Pancreas (tissue), 10 donors: ENCODE data around the gene ICA1L. TPM values are rescaled to one million over a fixed set of nuclear protein-coding genes. Genes with fewer than 3 reads are reported as not detected.

Source experiments
- ATAC-seq, 4 donors: fragments of 200-7000 bp; cut with Tn5 transposase; one replicate each; pipeline versions ENCODE4 v1.8.0 to v1.9.1; 2020; ENCODE audit warnings: mild to moderate bottlenecking in 4 of 4, moderate library complexity in 4 of 4
- DNase-seq, 6 donors: peaks; one replicate each; pipeline ENCODE4 v3.0.0-alpha.2; 2020
- FAIRE-seq: peaks from 2 replicates; lab custom pipeline; 2012; peaks lifted over from hg19 to GRCh38; lab: Jason Lieb, UNC
- H3K27ac ChIP-seq, 4 donors: fragments of 200-600 bp; sonication (generic); 1 replicate in 3 of 4; 2 replicates in 1 of 4; pipeline versions ENCODE4 v1.5.0 to v1.8.0; 2020
- H3K27me3 ChIP-seq, 4 donors: fragments of 200-600 bp; one replicate each; pipeline ENCODE4 v1.8.0; 2021
- H3K36me3 ChIP-seq, 3 donors: fragments of 200-600 bp; sonication (generic) in 1 of 3; one replicate each; pipeline versions ENCODE4 v1.5.0 to v1.8.0; 2020 to 2021
- H3K4me1 ChIP-seq, 3 donors: fragments of 200-600 bp; one replicate each; pipeline ENCODE4 v1.8.0; 2021
- H3K4me3 ChIP-seq, 4 donors: fragments of 200-600 bp; sonication (generic) in 2 of 4; one replicate each; pipeline versions ENCODE4 v1.5.0 to v1.8.0; 2020 to 2021
- H3K9me3 ChIP-seq, 4 donors: fragments of 200-600 bp; one replicate each; pipeline ENCODE4 v1.8.0; 2021
- WGBS, 2 donors: extraction: QIAGEN DNeasy Blood & Tissue Kit; methylation state at CpG; one replicate each; pipeline ENCODE4 v1.1.7; 2013; 5-methylcytosine and 5-hydroxymethylcytosine counted together
- intact Hi-C, 3 donors: fragments of 100-400 bp; cut with DNase I; formaldehyde crosslinking; loops; one replicate each; pipeline versions ENCODE4 v1.11.1 to v1.14.2; 2022
- polyA plus RNA-seq, 2 donors: library from polyadenylated mRNA; stranded (reverse); fragments of 200-250 nt; gene quantifications; one replicate each; pipeline ENCODE4 v1.2.3, GENCODE V29; 2013
- total RNA-seq, 6 donors: library from RNA; stranded (reverse); fragmentation: NEBNext Ultra II Directional in 4 of 6; extraction: Animal tissue kit (Norgen Biotek cat#: 25700) in 4 of 6; gene quantifications; one replicate each; pipeline versions ENCODE4 v1.2.1 to v1.2.4, GENCODE V29; 2021 to 2023
- TF ChIP-seq, protein P1 (sequence below), 4 donors: fragments of 200-600 bp; sonication (generic) in 3 of 4; IDR thresholded peaks; one replicate each; pipeline versions ENCODE4 v1.5.0 to v1.8.0; 2021; ENCODE audit warnings: antibody characterized with exemption in 4 of 4
- donor health status: healthy with polysubstance abuse.
- donor health status: DM: no; HTN: no; CAD: no; lungs with moderate emphysema.
- donor health status: DM: no; HTN: no; CAD: no.
- donor health status: control.
- donor health status: control.
- donor health status: Bipolar disorder and iron deficiency.
- donor health status: DM: yes; HTN: yes; CAD: no.
- donor health status: DM: no; HTN: no; CAD: no.
- donor health status: DM: no; HTN: no; CAD: no.
- donor health status: DM: yes; HTN: yes; CAD: no.

The ICA1L gene
- total and polyA plus RNA-seq, 8 donors: 2.7 to 8.1 (median 3.6) TPM

DNA sequence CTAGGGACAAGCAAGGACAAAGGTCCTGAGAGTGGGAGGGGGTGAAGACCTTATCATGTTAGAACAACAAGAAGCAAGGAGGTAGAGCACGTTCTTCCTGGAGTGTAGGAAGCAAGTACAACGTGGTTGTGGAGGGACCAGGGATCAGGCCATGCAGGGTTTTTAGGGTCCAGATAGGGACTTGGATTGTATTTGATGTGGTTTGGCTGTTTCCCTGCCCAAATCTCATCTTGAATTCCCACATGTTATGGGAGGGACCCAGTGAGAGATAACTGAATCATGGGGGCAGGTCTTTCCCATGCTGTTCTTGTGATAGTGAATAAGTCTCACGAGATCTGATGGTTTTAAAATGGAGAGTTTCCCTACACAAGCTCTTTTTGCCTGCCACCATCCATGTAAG is 53.2 kb downstream of the ICA1L start:
- FAIRE-seq: no peak
- intact Hi-C loops: no loop called here

GRCh38 chr2:202817771-202818170 is 53.8 kb downstream of the ICA1L start:
- TF ChIP-seq, protein P1, sequence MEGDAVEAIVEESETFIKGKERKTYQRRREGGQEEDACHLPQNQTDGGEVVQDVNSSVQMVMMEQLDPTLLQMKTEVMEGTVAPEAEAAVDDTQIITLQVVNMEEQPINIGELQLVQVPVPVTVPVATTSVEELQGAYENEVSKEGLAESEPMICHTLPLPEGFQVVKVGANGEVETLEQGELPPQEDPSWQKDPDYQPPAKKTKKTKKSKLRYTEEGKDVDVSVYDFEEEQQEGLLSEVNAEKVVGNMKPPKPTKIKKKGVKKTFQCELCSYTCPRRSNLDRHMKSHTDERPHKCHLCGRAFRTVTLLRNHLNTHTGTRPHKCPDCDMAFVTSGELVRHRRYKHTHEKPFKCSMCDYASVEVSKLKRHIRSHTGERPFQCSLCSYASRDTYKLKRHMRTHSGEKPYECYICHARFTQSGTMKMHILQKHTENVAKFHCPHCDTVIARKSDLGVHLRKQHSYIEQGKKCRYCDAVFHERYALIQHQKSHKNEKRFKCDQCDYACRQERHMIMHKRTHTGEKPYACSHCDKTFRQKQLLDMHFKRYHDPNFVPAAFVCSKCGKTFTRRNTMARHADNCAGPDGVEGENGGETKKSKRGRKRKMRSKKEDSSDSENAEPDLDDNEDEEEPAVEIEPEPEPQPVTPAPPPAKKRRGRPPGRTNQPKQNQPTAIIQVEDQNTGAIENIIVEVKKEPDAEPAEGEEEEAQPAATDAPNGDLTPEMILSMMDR (IDR thresholded peaks at IDR 0.05): no peak
- H3K9me3 ChIP-seq: no peaks in the 10 kb centered on the region
- intact Hi-C loops: no loop called here
- no peak overlapping the region for H3K4me3 ChIP-seq
- no peaks in the 10 kb centered on the region for H3K36me3 ChIP-seq
- WGBS, 2 donors: 83 to 90% methylated on average over 1 of the region's 1 CpG
- ATAC-seq (no peak), FAIRE-seq (peak; percentile 34), DNase-seq (no peak)
- no peak overlapping the region for H3K27ac ChIP-seq
- H3K4me1 ChIP-seq: no peaks in the 10 kb centered on the region
- no peaks in the 10 kb centered on the region for H3K27me3 ChIP-seq

More for the DNA sequence above, 53.2 kb downstream of the ICA1L start:
- WGBS, 2 donors: 71 to 83% methylated on average over 3 of the region's 3 CpGs
- H3K4me1 ChIP-seq: no peaks in the 10 kb centered on the region
- H3K4me3 ChIP-seq: no peak overlapping the region
- no peak for DNase-seq
- no peaks in the 10 kb centered on the region for H3K36me3 ChIP-seq
- H3K9me3 ChIP-seq: no peaks in the 10 kb centered on the region
- no peak for ATAC-seq
- H3K27me3 ChIP-seq: no peaks in the 10 kb centered on the region
- no peak overlapping the region for H3K27ac ChIP-seq
- TF ChIP-seq, protein P1 (IDR thresholded peaks at IDR 0.05): no peak

GRCh38 chr2:202815548-202816360 is 55.8 kb downstream of the ICA1L start:
- intact Hi-C loops: no loop called here
- Histone ChIP-seq H3K27me3 (no peaks in the 10 kb centered on the region), H3K27ac (no peak overlapping the region), H3K9me3 (no peaks in the 10 kb centered on the region), H3K4me1 (no peaks in the 10 kb centered on the region), H3K36me3 (no peaks in the 10 kb centered on the region), H3K4me3 (no peak overlapping the region)
- TF ChIP-seq, protein P1 (IDR thresholded peaks at IDR 0.05): no peak
- 51 to 55% methylated on average over 4 of the region's 4 CpGs for WGBS, 2 donors
- FAIRE-seq (no peak), ATAC-seq (peak in 1 of 4 donors; percentile 36), DNase-seq (no peak)

- H3K4me3 ChIP-seq: no peak overlapping the region
- TF ChIP-seq, protein P1 (IDR thresholded peaks at IDR 0.05): no peak
- no peaks in the 10 kb centered on the region for H3K27me3 ChIP-seq
- H3K36me3 ChIP-seq: no peaks in the 10 kb centered on the region
- FAIRE-seq (no peak), DNase-seq (no peak), ATAC-seq (no peak)
- 97 to 100% methylated on average over 1 of the region's 1 CpG for WGBS, 2 donors
- no peak overlapping the region for H3K27ac ChIP-seq
- H3K4me1 ChIP-seq: no peaks in the 10 kb centered on the region
- no peaks in the 10 kb centered on the region for H3K9me3 ChIP-seq
- intact Hi-C loops: no loop called here
Observed at GRCh38 chr2:202814226-202814625, 57.3 kb downstream of the ICA1L start.

GRCh38 chr2:202813387-202813786 is 58.2 kb downstream of the ICA1L start:
- ATAC-seq: no peak
- TF ChIP-seq, protein P1 (IDR thresholded peaks at IDR 0.05): no peak

More at GRCh38 chr2:202813387-202813786, 58.2 kb downstream of the ICA1L start:
- Histone ChIP-seq H3K9me3 (no peaks in the 10 kb centered on the region), H3K27me3 (no peaks in the 10 kb centered on the region), H3K4me3 (no peak overlapping the region), H3K27ac (no peak overlapping the region), H3K4me1 (no peaks in the 10 kb centered on the region), H3K36me3 (no peaks in the 10 kb centered on the region)
- WGBS, 2 donors: 88 to 96% methylated on average over 3 of the region's 3 CpGs
- no peak for FAIRE-seq
- intact Hi-C loops: no loop called here
- no peak for DNase-seq
